Occipital lobe (tissue), 2 donors: Measurements from ENCODE around the gene EI24. TPM values are rescaled to one million over a fixed set of nuclear protein-coding genes. Genes with fewer than 3 reads are reported as not detected.
A peak's percentile ranks its signal among the peaks of the same experiment; 100 is the strongest.
"Not testable (repeated sequence)": the region's sequence is repeated elsewhere in the genome, so short reads cannot be mapped to it uniquely, and the experiment has no call there.

Experiments
- DNase-seq: peaks from one replicate; lab custom pipeline; 2025; lab: John Stamatoyannopoulos, UW
- total RNA-seq: library from RNA; depleted of rRNA; stranded (reverse); fragments of >200 nt; gene quantifications from one replicate; pipeline ENCODE4 v1.2.3, GENCODE V29; 2014

Gene EI24
- total RNA-seq: 95.9 TPM

GRCh38 chr11:125568970-125569914, at the start of gene EI24:
Gene EI24, plus strand, starts transcription at chr11:125569477. Its CDS starts 3,051 bp downstream, at chr11:125572528.
- DNase-seq: peak; percentile 89

DNA sequence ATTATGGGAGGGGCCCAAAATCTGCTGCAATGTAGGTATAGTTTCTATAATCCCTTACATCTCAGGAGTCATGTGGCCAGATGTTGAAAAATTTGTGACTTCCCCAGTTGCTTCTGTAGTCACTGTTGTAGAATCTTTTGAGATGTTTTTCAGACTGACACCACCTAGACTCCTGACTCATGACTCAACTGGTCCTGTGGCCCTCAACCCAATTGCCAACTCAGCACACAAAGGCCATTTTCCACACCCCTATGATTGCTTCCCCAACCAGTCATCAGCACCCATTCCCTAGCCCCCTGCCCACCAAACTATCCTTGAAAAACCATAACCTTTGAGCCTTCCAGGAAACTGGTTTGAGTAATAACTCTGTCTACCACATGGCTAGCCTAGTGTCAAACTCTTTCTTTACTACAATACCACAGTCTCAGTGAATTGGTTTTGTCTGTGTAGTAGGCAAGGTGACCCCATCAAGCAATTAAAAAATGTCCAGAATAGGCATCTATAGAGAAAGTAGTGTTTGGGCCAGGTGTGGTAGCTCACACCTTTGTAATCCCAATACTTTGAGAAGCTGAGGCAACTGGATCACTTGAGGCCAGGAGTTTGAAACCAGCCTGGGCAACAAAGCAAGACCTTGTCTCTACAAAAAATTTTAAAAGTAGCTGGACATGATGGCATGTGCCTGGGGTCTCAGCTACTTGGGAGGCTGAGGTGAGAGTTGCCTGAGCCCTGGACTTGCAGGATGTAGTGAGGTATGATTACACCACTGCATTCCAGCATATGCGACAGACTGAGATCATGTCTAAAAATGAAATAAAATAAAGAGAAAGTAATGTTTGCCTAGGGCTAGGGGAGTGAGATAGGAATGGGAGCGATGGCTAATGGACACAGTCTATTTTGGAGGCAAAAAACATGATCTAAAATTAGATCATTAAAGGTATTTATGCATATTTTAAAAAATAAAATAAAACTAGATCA, 49.1 kb upstream of the EI24 start:
- no peak for DNase-seq

GRCh38 chr11:125525303-125525702, 44.0 kb upstream of the EI24 start:
- DNase-seq: no peak

DNA sequence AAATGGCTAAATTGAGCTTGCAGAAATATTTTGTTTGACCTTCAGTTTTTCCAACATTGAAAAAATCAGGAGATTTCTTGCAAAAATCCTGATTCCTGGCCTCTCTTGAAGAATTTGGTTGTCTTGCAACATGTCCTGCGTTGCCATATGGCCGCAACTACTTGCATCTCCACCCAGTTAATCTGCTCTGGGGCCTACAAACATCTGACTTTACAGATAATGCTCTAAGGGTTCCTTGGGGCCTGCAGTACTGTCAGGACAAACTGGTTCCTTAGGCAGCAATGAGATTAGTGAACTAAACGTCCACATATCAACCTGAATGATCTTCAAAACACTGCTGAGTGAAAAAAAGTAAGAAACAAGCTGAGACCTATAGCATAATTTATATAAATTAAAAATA, 36.6 kb upstream of the EI24 start:
- DNase-seq: no peak

DNA sequence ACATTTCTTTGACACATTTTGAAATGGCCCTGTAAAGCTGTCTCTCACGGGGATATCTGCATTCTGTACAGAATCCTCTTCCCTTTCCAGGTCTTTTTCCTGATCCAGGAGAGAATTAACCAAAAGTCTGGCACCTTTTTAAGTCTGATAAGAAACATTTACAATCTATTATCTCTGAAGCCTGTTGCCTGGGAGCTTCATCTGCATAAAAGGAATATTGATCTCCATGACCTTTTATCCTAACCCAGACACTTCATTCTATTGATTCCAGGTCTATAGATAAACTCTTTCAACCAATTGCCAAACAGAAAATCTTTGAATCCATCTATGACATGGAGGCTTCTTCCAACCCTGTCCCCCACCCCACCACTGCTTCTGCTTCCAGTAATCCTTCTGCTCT, 33.7 kb upstream of the EI24 start:
- no peak for DNase-seq

DNA sequence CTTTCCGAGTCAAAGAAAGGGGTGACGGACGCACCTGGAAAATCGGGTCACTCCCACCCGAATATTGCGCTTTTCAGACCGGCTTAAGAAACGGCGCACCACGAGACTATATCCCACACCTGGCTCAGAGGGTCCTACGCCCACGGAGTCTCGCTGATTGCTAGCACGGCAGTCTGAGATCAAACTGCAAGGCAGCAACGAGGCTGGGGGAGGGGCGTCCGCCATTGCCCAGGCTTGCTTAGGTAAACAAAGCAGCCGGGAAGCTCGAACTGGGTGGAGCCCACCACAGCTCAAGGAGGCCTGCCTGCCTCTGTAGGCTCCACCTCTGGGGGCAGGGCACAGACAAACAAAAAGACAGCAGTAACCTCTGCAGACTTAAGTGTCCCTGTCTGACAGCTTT, 32.4 kb upstream of the EI24 start:
- not testable (repeated sequence) for DNase-seq

DNA sequence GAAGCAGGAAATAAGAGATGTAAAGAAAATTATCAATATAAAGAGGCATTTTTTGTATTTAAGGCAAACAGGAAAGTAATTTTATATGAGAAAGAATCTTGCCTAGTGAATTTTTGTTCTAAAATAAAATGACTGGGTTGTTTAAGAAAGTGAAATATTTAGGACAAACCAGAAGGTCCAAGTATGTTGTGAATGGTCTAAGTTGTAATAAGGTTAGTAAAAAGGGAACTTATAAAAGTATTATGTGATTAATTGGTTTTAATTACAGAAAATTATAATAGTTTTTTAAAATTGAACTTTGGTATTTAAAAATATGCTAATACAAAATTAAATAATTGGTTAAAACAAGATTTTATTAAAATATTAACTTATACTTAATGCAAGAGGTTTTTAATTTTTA, 26.6 kb upstream of the EI24 start:
- DNase-seq: no peak

GRCh38 chr11:125550780-125551179, 18.5 kb upstream of the EI24 start:
- no peak for DNase-seq

GRCh38 chr11:125551835-125552342, 17.4 kb upstream of the EI24 start:
- no peak for DNase-seq

GRCh38 chr11:125552927-125553326, 16.4 kb upstream of the EI24 start:
- no peak for DNase-seq

- no peak for DNase-seq
These were observed 15.9 kb upstream of the EI24 start for GRCh38 chr11:125553357-125553756.

DNA sequence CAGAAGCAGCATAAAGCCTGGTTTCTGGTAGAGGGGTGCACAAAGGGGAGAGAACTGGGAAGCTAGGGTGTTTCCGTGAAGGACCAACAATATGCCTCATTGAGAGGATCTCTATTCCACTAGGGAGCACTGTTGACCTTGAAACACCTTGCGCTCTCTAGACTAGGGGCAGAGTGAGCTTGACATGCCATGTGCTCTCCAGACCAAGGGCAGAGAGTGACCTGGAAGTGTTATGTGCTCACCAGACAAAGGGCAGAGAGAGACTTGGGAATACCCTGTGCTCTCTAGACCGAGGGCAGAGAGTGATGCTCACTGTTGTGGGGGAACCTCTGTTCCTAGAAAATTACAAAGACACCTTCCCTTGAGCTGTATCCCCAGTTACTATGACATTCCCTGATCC, 15.2 kb upstream of the EI24 start:
- DNase-seq: no peak

DNA sequence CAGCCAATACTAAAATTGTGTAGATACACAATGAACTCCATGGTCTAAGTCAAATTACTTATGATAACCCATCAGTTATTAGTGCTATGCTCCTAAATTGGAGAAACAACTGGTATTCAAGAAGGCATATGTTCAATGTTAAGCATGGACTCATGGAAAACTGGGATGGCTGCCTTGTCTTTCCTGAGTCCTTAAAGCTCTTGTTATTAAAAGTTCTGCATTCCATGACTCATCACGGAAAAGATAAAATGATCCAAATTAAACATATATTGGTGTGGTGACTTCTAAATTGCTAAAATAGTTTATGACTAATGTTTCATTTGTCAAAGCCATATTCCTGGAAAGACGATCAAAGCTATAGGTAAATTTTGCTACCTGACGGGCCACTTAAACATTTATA, 9.4 kb upstream of the EI24 start:
- DNase-seq: no peak

DNA sequence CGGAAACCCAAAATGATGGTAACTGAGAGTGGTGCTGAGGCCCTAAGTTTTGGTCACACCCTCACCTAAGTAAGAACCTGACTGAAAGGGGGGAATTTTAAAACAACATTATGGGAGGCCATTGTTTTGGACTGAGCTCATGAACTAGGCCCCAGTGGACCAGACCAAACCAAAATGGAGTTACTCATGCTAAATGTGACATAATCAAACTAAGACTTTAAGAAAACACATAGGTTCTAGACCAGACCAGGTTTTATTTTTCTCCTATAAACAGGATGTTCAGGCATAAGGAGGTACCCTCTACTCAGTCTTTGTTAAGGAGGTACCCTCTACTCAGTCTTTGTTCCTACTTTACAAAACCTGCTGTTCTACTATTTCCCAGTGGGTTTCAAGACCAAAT, 7.4 kb upstream of the EI24 start:
- no peak for DNase-seq

- DNase-seq: no peak
These were observed 6.8 kb upstream of the EI24 start for GRCh38 chr11:125562430-125562829.

DNA sequence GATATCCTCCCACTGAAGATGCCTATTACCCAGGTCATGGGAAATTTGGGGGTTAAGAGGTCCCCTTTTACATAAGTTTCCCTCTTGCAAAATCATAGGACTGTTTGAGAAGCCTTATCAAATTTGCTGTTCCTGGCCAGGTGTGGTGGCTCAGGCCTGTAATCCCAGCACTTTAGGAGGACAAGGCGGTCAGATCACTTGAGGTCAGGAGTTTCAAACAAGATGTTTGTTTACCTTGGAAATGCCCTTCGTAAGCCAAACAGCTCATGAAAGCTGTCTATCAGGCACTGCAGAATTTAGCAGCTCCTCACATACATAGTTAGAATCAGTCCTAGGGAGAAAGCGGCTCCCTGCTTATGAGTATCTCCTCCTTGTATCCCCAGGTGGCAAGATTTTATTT, 4.9 kb upstream of the EI24 start:
- no peak for DNase-seq

DNA sequence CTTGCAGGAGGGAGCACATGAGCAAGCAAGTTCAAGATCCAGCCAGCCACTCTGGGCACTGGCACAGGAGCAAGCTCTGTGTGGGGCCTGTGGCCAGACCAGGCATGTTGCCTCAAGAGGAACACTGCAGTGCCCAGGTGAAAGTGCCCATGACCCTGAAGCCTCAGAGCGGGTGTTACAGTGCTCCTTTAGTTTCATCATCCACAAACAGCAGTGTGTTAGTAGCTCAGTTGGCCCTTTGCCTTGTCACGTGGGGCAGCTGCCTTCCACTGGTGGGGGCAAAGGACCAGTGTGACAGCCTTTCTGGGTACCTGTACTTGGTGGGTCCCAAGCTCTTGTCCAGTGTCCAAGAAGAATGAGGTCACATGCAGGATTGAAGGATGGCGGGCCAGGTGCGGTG, 3.0 kb upstream of the EI24 start:
- no peak for DNase-seq

DNA sequence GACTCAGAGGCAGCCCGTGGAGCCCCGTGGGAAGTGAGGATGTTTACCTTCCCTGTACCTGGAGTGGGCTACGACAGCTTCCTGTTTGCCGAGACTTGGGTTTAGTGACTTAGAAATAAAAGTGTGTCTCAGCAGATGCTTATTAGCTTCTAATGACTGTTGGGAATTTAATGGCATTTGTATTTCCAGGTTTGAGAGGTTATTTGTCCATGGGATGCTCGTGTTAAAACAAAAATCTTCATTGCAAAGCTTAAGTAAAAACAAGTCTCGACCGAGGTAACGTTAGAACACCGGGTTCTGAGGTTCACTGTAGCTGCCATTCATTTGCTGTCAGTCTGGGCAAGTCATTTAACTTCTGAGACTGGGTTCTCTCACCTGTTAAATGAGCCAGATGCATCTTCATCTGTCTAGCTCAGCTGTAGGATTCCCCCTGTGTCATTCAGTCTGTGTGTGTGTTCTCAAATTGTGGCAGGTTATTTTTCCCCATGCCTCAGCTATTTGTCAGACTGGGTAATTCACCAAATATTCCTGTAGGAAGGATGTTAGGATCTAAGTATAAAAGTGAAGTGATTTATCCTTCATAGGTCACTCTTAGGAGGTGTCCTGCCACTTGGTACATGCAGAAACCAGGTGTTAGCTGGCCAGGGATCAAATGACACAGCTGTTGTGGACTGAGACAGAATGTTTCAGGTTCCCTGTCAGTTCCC, 791 bp downstream of the EI24 start:
- no peak for DNase-seq

DNA sequence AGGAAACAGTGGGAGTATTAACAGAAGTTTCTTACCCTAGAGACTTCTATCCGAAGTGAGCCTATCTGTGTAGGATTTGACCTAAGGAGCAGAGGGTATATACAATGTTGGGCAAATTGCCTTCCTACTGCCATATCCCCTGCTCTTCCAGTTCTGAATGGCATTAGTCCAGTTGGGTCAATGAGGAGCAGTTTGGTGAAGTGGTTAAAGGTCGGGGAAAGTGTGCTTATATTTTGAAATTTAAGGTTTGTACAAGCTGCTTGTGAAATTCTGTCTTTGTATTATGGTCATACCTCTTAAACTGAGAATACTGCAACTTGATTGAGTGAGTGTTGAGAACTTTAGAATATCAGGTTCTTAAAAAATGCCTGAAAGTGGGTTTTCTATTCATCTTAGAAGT, 1.7 kb downstream of the EI24 start:
- no peak for DNase-seq

DNA sequence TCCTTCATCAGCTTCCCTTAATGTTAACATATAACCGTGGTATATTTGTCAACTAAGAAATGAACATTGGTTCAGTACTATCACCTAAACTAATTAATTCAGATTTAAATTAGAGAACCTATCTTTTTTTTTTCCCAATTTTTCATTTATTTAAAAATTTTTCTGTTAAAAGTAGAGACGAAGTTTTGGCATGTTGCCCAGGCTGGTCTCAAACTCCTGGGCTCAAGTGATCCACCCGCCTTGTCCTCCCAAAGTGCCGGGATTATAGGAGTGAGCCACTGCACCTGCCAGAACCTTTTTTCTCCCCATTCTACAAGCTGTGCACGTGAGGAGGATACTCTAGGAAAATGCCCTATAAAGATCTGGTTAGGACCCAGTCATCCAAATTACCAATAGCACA, 3.6 kb downstream of the EI24 start:
- no peak for DNase-seq

DNA sequence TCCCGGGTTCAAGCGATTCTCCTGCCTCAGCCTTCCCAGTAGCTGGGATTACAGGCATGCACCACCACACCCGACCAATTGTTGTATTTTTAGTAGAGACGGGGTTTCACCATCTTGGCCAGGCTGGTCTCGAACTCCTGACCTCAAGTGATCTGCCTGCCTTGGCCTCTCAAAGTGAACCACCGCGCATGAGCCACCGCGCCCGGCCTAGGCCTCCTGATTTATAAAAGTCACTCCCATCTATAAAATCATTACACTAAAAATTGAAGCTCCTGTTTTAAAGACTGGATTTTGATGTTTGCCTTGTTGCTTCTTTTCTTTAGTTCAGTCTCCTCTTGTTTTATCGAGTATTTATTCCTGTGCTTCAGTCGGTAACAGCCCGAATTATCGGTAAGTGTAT, 7.9 kb downstream of the EI24 start:
- not testable (repeated sequence) for DNase-seq
